Duodenal mucosa (tissue), 2 donors: ENCODE data around the gene GRK1.

Experiments
- H3K27ac ChIP-seq: one replicate; pipeline ENCODE4 v1.7.0; 2013; ENCODE audit warnings: low read depth, low read length
- H3K27me3 ChIP-seq, 2 donors: one replicate each; pipeline ENCODE4 v1.7.0; 2013; ENCODE audit warnings: low read length in 2 of 2, control low read depth in 1 of 2; ENCODE audit not compliant: insufficient read depth in 2 of 2, control insufficient read depth in 1 of 2
- H3K36me3 ChIP-seq, 2 donors: one replicate each; pipeline ENCODE4 v1.7.0; 2013; ENCODE audit warnings: low read length in 2 of 2, control low read depth in 1 of 2; ENCODE audit not compliant: insufficient read depth in 2 of 2, control insufficient read depth in 1 of 2
- H3K4me1 ChIP-seq, 2 donors: one replicate each; pipeline ENCODE4 v1.7.0; 2013; ENCODE audit warnings: low read length in 2 of 2, control low read depth in 1 of 2; ENCODE audit not compliant: insufficient read depth in 2 of 2, control insufficient read depth in 1 of 2
- H3K4me3 ChIP-seq, 2 donors: one replicate each; pipeline ENCODE4 v1.7.0; 2013; ENCODE audit warnings: low read length in 2 of 2, low read depth in 1 of 2
- H3K9ac ChIP-seq, 2 donors: one replicate each; pipeline ENCODE4 v1.7.0; 2013; ENCODE audit warnings: low read length in 2 of 2, low read depth in 1 of 2
- H3K9me3 ChIP-seq, 2 donors: one replicate each; pipeline ENCODE4 v1.7.0; 2013; ENCODE audit warnings: low read length in 2 of 2, control low read depth in 1 of 2; ENCODE audit not compliant: control insufficient read depth in 1 of 2

The GRK1 gene

DNA sequence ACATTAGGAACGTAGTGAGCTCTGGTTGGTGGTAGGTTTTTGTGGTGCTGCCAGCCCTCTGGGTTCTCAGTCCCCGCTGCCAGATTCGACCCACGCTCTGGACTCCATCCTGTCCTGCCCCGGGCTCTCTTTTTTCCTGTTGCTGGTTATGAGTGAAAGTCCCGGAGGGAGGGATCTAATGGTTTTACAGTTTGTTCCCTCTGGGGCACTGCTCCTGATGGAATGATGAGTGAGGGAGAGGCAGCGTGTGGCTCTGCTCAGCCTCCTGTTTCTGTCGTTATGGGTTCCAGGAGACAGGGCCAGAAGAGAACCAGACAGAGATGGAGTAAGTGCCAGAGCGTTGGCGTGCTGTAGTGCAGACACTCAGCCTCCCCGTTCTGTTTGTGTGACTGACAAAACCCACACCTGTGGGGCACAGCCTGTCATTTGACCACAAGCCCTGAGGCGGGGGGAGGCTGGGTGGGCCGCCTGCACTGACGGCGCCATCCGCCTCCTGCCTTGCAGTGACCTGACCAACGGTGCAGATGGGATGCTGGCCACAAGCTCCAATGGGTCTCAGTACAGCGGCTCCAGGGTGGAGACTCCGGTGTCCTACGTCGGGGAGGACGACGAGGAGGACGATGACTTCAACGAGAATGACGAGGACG, 27.3 kb upstream of the GRK1 start:
- no peaks in the 10 kb centered on the region for H3K9me3 ChIP-seq
- no peak overlapping the region for H3K4me3 ChIP-seq
- H3K27me3 ChIP-seq, result no peaks in the 10 kb centered on the region
- no peak overlapping the region for H3K27ac ChIP-seq
- H3K4me1 ChIP-seq, result no peaks in the 10 kb centered on the region
- no peak overlapping the region for H3K9ac ChIP-seq
- peaks cover 35 to 64% of the 10 kb centered on the region in 2 donors for H3K36me3 ChIP-seq

- H3K27ac ChIP-seq, result no peak overlapping the region
- H3K27me3 ChIP-seq, result no peaks in the 10 kb centered on the region
- no peaks in the 10 kb centered on the region for H3K9me3 ChIP-seq
- no peak overlapping the region for H3K9ac ChIP-seq
- H3K4me3 ChIP-seq, result no peak overlapping the region
- peaks cover 0 to 4% of the 10 kb centered on the region in 2 donors for H3K4me1 ChIP-seq
- H3K36me3 ChIP-seq, result peaks cover 28 to 47% of the 10 kb centered on the region in 2 donors
Observed at GRCh38 chr13:113641426-113641825, 25.6 kb upstream of the GRK1 start.

- Histone ChIP-seq H3K4me1 (peaks cover 7 to 13% of the 10 kb centered on the region in 2 donors), H3K9ac (no peak overlapping the region), H3K27ac (no peak overlapping the region), H3K36me3 (peaks cover 17 to 36% of the 10 kb centered on the region in 2 donors), H3K27me3 (no peaks in the 10 kb centered on the region), H3K4me3 (no peak overlapping the region), H3K9me3 (no peaks in the 10 kb centered on the region)
Observed at GRCh38 chr13:113642563-113642962, 24.5 kb upstream of the GRK1 start.

DNA sequence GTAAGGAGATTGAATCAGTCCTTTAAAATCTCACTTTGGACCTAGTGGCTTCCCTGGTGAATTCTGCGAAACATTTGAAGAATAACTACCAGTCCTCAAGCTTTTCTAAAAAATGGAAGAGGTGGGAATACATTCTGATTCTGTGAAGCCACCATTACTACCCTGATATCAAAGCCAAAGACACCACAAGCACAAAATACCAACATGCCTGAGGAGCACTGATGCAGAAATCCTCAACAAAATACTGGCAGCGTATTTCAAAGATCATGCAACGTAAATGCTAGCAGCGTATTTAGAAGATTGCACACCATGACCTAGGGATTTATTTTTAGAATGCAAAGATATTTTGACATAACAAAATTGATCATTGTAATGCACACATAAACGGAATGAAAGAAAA, 23.4 kb upstream of the GRK1 start:
- Histone ChIP-seq H3K4me1 (peaks cover 7 to 13% of the 10 kb centered on the region in 2 donors), H3K9ac (no peak overlapping the region), H3K4me3 (no peak overlapping the region)

DNA sequence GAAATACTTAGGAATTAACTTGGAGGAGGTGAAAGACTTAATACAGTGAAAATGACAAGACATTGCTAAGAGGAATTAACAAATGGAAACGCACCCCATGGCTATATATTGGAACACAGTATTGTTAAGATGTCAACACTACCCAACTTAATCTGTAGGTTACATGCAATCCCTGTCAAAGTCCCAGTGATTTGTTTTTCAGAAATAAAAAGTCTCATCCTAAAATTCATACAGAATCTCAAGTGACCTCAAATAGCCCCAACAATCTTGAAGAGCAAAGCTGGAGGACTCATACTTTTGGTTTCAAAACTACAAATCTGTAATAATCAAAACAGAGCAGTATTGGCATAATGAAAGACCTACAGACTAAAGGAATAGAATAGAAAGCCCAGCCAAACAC, 22.2 kb upstream of the GRK1 start:
- Histone ChIP-seq H3K9ac (no peak overlapping the region), H3K27me3 (no peaks in the 10 kb centered on the region), H3K4me3 (no peak overlapping the region), H3K36me3 (peaks cover 0 to 15% of the 10 kb centered on the region in 2 donors), H3K9me3 (no peaks in the 10 kb centered on the region), H3K27ac (no peak overlapping the region), H3K4me1 (peaks cover 7 to 13% of the 10 kb centered on the region in 2 donors)

More for the DNA sequence above, 23.4 kb upstream of the GRK1 start:
- H3K27me3 ChIP-seq, result no peaks in the 10 kb centered on the region
- no peak overlapping the region for H3K27ac ChIP-seq
- H3K9me3 ChIP-seq, result no peaks in the 10 kb centered on the region
- peaks cover 8 to 27% of the 10 kb centered on the region in 2 donors for H3K36me3 ChIP-seq

- H3K9ac ChIP-seq, result no peak overlapping the region
- H3K27me3 ChIP-seq, result no peaks in the 10 kb centered on the region
- H3K27ac ChIP-seq, result no peak overlapping the region
- peaks cover 7 to 13% of the 10 kb centered on the region in 2 donors for H3K4me1 ChIP-seq
- peaks cover 0 to 9% of the 10 kb centered on the region in 2 donors for H3K36me3 ChIP-seq
- H3K4me3 ChIP-seq, result no peak overlapping the region
- H3K9me3 ChIP-seq, result no peaks in the 10 kb centered on the region
Observed at GRCh38 chr13:113645329-113645728, 21.7 kb upstream of the GRK1 start.

- no peak overlapping the region for H3K9ac ChIP-seq
- H3K4me3 ChIP-seq, result no peak overlapping the region
- no peak overlapping the region for H3K27ac ChIP-seq
- peaks cover 7 to 13% of the 10 kb centered on the region in 2 donors for H3K4me1 ChIP-seq
- H3K27me3 ChIP-seq, result no peaks in the 10 kb centered on the region
- H3K9me3 ChIP-seq, result no peaks in the 10 kb centered on the region
- H3K36me3 ChIP-seq, result peaks cover 0 to 4% of the 10 kb centered on the region in 2 donors
Observed at GRCh38 chr13:113646376-113646775, 20.6 kb upstream of the GRK1 start.

DNA sequence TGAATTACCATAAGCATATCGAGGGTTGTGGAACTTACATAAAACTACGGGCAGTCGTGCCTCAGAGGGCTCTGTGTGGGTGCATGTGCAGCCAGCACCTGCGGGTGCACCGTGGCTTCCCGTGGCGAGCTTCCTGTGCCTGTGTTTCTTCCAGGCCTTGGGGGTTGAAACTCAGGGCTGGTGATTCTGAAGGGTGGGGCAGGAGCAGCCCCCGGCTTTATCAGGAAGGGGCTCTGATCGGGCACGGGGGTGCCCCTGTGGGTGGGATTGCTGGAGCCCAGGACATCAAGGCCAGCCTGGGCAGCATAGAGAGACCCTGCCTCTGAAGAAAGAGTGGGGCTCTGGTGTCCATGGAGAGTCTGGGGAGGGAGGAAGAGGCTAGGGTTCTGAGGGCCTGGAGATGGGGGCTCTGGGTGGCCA, 20.1 kb upstream of the GRK1 start:
- H3K4me1 ChIP-seq, result peaks cover 7 to 13% of the 10 kb centered on the region in 2 donors
- no peaks in the 10 kb centered on the region for H3K27me3 ChIP-seq
- peak overlapping the region; percentile 20 for H3K27ac ChIP-seq
- no peaks in the 10 kb centered on the region for H3K9me3 ChIP-seq
- peaks cover 0 to 4% of the 10 kb centered on the region in 2 donors for H3K36me3 ChIP-seq
- no peak overlapping the region for H3K9ac ChIP-seq
- no peak overlapping the region for H3K4me3 ChIP-seq

- Histone ChIP-seq H3K27ac (peak overlapping the region; percentile 63), H3K4me1 (peaks cover 7 to 13% of the 10 kb centered on the region in 2 donors), H3K36me3 (no peaks in the 10 kb centered on the region), H3K9me3 (no peaks in the 10 kb centered on the region), H3K9ac (no peak overlapping the region), H3K4me3 (peak overlapping the region; percentile 57 to 68), H3K27me3 (no peaks in the 10 kb centered on the region)
Observed at GRCh38 chr13:113647351-113648215, 19.4 kb upstream of the GRK1 start.

DNA sequence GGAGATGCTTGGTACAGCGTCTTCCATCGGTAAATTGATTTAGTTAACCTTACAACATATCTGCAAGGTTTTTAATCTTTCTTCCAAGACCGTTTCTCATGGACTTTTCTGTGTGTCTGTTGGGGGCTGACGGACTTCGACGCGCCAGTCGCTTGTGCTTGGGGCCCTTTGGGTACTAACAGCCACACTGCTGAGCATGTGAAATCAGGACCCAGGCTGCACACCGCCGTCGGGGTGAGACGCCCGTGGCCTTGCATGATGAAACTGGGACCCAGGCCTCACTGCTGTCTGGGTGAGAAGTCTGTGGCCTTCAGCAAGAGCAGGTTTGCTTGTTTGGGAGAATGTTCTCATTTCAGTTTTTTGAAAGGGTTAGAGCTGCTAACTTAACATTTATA, 18.8 kb upstream of the GRK1 start:
- peak overlapping the region; percentile 57 to 68 for H3K4me3 ChIP-seq
- H3K27me3 ChIP-seq, result no peaks in the 10 kb centered on the region
- H3K27ac ChIP-seq, result no peak overlapping the region
- H3K36me3 ChIP-seq, result no peaks in the 10 kb centered on the region
- no peak overlapping the region for H3K9ac ChIP-seq
- peaks cover 7 to 13% of the 10 kb centered on the region in 2 donors for H3K4me1 ChIP-seq
- no peaks in the 10 kb centered on the region for H3K9me3 ChIP-seq
